GM10847 (cell line): Measurements from ENCODE around the gene CACNA1S.

Source experiments
- POLR2A ChIP-seq: IDR thresholded peaks from 2 replicates; pipeline ENCODE4 v1.6.1; 2011; ENCODE audit not compliant: insufficient read length; ENCODE audit errors: extremely low read depth

CACNA1S gene

DNA sequence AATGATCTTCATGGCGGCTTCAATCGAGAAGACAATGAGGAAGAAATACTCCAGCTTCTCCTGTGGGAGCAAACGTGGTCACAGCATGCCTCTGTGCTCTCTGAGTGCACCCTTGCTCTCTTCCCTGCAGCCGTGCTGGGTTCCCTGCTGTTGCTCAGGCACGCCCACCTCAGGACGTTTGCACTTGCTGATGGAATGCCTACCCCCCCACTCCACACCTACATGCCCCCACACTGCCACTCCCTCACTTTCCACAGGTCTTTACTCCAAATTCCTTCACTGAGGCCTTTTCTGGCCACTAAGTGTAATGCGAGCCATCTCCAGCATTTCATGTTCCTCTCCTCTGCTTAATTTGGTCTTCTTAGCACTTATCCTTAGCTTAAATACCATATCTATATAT is 18.3 kb downstream of the CACNA1S start:
- no peak for TF ChIP-seq POLR2A

GRCh38 chr1:201093561-201093960 is 18.7 kb downstream of the CACNA1S start:
- TF ChIP-seq POLR2A: no peak

DNA sequence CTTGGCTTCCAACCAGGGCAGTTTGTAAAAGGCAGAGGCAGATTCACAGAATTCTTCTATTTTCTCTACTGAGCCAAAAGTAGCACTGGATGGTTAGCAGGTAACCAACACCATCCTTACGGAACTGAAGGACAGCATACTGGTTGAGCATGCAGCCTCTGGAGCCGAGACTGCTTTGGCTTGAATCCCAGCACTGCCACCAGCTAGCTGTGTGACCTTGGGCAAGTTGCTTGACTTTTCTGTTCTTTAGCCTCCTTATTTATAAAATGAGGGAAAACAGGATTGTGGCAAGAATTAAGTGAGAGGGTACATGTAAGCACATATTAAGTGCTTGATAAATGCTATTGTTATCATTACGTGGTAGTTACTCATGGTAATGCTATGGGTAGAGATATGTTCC is 19.5 kb downstream of the CACNA1S start:
- TF ChIP-seq POLR2A: no peak

DNA sequence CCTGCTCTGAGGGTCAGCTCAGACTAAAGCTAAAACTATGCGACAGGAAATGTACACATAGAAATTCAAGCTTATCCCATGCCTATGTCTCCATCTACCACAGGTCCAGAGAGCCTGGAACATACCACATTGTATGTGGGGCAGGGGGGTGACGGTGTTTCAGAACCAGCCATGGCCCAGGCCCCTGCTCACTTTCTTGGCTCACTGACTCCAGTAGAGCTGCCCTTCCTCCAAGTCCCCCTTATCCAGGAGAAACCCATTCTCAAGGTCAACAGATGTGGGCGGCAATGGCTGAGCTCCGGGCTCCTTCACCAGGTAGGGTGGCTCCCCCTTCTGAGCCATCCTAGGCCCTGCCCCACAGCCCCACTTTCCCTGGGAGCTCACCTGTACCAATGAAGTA is 21.0 kb downstream of the CACNA1S start:
- no peak for TF ChIP-seq POLR2A

DNA sequence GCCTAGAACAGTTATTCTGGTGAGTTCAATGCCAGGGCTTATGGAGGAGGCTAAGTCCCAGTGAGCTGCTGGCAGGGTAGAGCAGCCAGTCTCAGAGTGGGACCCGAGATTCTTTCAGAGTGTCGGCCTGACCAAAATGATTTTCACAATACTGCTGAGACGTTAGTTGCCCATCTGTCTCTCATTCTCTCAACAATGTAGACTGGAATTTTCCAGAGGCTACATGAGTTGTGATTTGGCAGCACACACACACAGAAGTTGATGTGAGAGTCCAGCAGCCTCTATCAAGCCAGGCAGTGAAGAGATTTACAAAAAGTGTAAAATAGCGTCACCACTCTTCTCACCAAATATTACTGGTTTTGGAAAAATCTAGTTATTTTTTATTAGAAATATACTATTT is 21.7 kb downstream of the CACNA1S start:
- TF ChIP-seq POLR2A: no peak

- no peak for TF ChIP-seq POLR2A
These were observed 22.6 kb downstream of the CACNA1S start for GRCh38 chr1:201089596-201089995.

GRCh38 chr1:201088901-201089525 is 23.2 kb downstream of the CACNA1S start:
- TF ChIP-seq POLR2A: no peak

DNA sequence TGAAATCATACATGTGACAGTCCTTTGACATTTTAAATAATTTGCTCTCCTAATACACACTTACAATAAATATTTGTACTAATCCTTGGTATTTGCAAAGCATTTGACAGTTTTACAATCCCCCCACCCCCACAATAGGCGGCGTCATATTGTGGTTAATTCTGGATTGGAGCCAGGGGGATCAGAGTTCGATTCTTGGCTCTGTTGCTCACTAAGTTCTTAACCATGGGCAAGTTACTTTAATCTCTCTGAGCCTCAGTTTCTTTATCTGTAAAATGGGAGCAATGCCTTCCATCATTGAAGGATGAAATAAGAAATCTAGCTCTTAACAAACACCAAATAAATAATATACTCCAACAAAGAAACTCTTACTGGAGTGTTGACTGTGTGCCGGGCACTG is 23.8 kb downstream of the CACNA1S start:
- TF ChIP-seq POLR2A: no peak

DNA sequence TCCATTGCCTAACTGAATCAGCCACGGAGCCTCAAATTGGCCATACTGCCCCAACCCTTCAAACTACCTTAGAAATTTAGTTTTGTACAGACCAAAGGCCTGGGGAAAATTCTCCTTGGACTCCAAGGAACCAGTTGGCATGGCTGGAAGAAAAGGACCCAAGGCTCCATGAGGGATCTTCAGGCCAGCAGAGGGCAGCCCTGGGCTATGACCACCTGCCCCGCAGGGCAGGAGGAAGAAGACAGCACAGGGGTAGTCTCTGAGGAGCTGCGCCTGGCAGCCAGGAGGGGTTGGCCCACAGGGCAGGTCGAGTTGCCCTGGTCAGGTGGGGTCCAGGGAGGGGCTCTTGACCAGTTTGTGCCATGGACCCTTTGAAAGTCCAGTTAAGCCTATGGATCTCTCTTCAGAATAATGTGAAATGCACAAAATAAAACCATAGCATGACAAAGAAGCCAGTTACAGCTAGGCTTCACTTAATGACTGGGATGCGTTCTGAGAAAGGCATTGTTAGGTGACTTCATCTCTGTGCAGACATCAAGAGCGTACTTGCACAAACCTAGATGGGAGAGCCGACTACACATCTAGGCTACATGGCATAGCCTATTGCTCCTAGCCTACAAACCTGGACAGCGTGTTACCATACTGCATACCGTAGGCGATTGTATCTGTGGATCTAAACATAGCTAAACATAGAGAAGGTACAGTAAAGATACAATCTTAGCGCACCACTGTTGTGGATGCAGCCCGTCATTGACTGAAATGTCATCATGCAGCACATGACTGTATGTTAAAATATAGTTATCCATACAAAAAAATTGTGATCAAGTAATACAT is 26.1 kb downstream of the CACNA1S start:
- no peak for TF ChIP-seq POLR2A

DNA sequence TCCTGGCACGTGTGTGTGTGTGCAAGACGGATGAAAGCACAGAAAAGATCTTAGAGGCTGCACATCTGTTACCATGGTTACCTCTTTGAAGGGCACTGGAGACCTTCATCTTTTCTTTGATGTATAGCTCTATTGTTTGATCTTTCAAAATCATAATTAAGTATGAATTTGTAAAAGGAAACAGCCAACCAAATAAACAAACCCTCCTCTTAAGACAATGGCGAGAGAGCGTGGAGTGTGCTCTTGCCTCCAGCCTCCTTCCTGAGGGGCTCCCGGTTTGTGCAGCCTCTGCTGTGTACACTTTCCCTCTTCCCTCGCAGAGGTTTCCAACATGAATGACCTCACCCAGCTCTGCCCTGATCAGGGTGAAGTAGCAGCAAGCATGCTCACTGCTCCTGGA is 27.9 kb downstream of the CACNA1S start:
- no peak for TF ChIP-seq POLR2A

GRCh38 chr1:201083741-201084140 is 28.5 kb downstream of the CACNA1S start:
- TF ChIP-seq POLR2A: no peak

DNA sequence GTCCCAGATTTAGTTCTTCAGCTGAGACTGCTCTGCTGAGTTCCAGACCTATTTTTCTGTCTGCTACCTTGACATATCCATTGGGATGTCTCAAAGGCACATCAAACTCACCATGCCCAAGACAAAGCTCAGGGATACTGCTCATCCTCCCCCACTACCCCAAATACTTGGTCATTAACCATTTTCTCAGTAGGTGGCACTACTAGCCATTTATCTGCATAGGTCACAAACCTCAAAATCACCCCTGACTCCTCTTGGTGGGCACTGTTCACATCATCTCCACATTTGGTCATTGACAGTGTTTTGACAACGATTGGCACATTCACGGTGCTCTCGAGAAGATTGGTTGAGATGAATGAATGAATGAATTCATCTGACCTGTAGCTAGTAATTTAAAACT is 32.1 kb downstream of the CACNA1S start:
- no peak for TF ChIP-seq POLR2A

- TF ChIP-seq POLR2A: no peak
These were observed 34.5 kb downstream of the CACNA1S start for GRCh38 chr1:201077736-201078135.

GRCh38 chr1:201077116-201077515 is 35.1 kb downstream of the CACNA1S start:
- no peak for TF ChIP-seq POLR2A

DNA sequence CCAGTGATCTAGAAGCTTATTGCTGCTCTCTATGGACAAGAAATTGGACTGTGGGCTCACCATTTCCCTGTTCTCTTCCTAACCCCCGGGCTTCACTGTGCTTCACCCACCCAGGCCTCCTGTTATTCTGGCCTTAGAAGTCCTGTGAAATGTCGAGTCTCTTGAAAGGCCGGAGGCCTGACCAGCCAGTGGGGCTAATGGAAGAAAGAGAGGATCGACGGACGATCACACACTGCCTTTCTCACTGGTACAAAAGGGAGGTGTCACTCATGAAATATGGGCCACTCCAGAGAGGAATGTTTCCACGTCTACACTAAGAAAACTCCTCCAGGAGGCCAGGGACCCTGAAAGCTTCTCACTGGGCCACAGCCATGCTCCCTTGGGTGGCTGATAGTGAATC is 36.1 kb downstream of the CACNA1S start:
- no peak for TF ChIP-seq POLR2A

DNA sequence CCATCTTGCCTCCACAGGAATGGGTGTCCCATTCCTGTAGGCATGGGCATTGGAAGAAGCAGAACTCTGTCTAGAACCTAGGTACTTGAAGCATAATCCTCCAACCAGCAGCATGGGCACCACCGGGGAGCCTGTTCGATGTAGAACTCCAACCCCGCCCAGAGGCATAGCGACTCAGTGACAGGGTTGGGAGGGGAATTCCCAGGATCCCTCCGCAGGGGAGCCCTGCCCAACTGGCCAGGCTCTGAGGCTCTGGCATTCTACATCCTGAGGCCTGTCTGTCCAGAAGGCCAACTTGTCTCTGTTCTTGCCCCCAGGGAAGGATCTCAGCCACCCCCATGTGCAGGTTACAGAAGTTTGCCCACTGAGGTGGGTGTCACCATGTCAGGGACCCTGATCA is 38.2 kb downstream of the CACNA1S start:
- TF ChIP-seq POLR2A: no peak

DNA sequence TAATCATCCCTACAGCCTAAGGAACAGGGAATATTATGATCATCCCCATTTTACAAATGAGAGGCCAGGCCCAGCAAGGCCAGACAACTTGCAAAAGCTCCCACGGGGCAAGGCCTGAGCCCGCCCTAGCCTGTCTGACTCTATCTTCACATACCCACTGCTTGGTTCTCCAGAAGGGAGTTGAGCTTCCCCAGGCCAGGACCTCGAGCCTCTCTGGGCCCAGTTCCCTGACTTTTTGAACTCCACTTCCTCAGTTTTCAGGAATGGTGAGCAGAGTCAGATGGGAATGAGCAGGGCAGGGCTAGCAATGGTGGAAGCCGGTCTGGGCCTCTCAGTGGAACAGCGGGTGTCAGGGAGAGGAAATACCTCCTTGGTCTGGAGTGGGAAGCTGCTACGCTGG is 39.3 kb downstream of the CACNA1S start:
- no peak for TF ChIP-seq POLR2A

- no peak for TF ChIP-seq POLR2A
These were observed 40.1 kb downstream of the CACNA1S start for GRCh38 chr1:201072149-201072548.

GRCh38 chr1:201069636-201070035 is 42.6 kb downstream of the CACNA1S start:
- TF ChIP-seq POLR2A: no peak
